K562 (cell line): Measurements from ENCODE around the gene ZNF814. TPM values are rescaled to one million over a fixed set of nuclear protein-coding genes. Genes with fewer than 3 reads are reported as not detected.
"Not testable (repeated sequence)": the region's sequence is repeated elsewhere in the genome, so short reads cannot be mapped to it uniquely, and the experiment has no call there.

ENCODE experiments used
- ATAC-seq: fragments of 200-7000 bp; cut with Tn5 transposase; 3 replicates; pipeline ENCODE4 v1.9.1; 2020; ENCODE audit warnings: moderate library complexity
- BruUV-seq: library from RNA; stranded (reverse); fragments of 400-500 nt; replicated peaks from 2 replicates; lab custom pipeline; 2021; lab: Mats Ljungman, UMichigan
- CTCF ChIA-PET: fragments of 300-600 bp; formaldehyde crosslinking; extraction: SDS; loops from one replicate; lab custom pipeline; 2021; ENCODE audit warnings: low intra/inter-chr PET ratio; lab: Yijun Ruan, JAX
- POLR2A ChIA-PET: fragments of 300-600, 350-650 bp; sonication (Branson Sonifier 250); formaldehyde crosslinking; extraction: SDS; loops from one replicate; lab custom pipeline; 2021; ENCODE audit warnings: antibody characterized with exemption, inconsistent platforms; lab: Yijun Ruan, JAX
- DNase-seq, 4 experiments: peaks; one replicate each; pipeline versions ENCODE4 v3.0.0 to v3.0.0-alpha.2; 2011 to 2018; ENCODE audit warnings: low spot score in 3 of 4, mixed read lengths in 3 of 4; ENCODE audit errors: extremely low read depth in 1 of 4
- FAIRE-seq: peaks from 2 replicates; lab custom pipeline; 2011; peaks lifted over from hg19 to GRCh38; lab: Jason Lieb, UNC
- H2AFZ ChIP-seq: 2 replicates; pipeline ENCODE4 v1.6.0; 2011; ENCODE audit warnings: low read depth, low read length, control low read depth, inconsistent platforms
- H3K27ac ChIP-seq: fragments of 200-600 bp; 3 replicates; pipeline ENCODE4 v1.8.0; 2011; ENCODE audit warnings: low read depth, mild to moderate bottlenecking, control low read depth, inconsistent platforms, low read length, moderate library complexity, mixed read lengths; ENCODE audit errors: extremely low read depth
- H3K27me3 ChIP-seq, 2 experiments: fragments of 300-600 bp in 1 of 2; 2 replicates in 1 of 2; 3 replicates in 1 of 2; pipeline versions ENCODE4 v1.6.0 to v1.8.0; 2011; ENCODE audit warnings: inconsistent platforms in 2 of 2, low read length in 2 of 2, mild to moderate bottlenecking in 1 of 2, mixed read lengths in 1 of 2, moderate library complexity in 1 of 2; ENCODE audit not compliant: control insufficient read depth in 2 of 2, insufficient read depth in 2 of 2
- H3K36me3 ChIP-seq: fragments of 300-600 bp; 3 replicates; pipeline ENCODE4 v1.8.0; 2011; ENCODE audit warnings: mild to moderate bottlenecking, low read length, inconsistent platforms; ENCODE audit not compliant: control insufficient read depth, insufficient read depth
- H3K4me1 ChIP-seq, 2 experiments: fragments of 200-600 bp in 1 of 2; replicated peaks in 1 of 2; 2 replicates in 1 of 2; 3 replicates in 1 of 2; pipeline versions ENCODE4 v1.5.1 to v1.8.0; 2011; ENCODE audit warnings: inconsistent platforms in 2 of 2, low read length in 2 of 2, mild to moderate bottlenecking in 1 of 2, mixed read lengths in 1 of 2, moderate library complexity in 1 of 2; ENCODE audit not compliant: control insufficient read depth in 2 of 2, insufficient read depth in 2 of 2
- H3K4me2 ChIP-seq: 2 replicates; pipeline ENCODE4 v1.6.1; 2011; ENCODE audit warnings: low read length, control low read depth, inconsistent platforms, mixed read lengths; ENCODE audit not compliant: insufficient read depth
- H3K4me3 ChIP-seq: fragments of 200-600 bp; sonication (generic), shearing (Covaris generic); 2 replicates; pipeline ENCODE4 v1.5.1; 2016; ENCODE audit warnings: control low read depth, inconsistent platforms
- H3K79me2 ChIP-seq: fragments of 200-600 bp; 3 replicates; pipeline ENCODE4 v1.8.0; 2011; ENCODE audit warnings: low read length, inconsistent platforms; ENCODE audit not compliant: control insufficient read depth, insufficient read depth
- H3K9ac ChIP-seq, 2 experiments: 2 replicates each; pipeline versions ENCODE4 v1.6.0 to v1.6.1; 2011; ENCODE audit warnings: low read depth in 2 of 2, low read length in 2 of 2, control low read depth in 1 of 2, inconsistent platforms in 1 of 2, mild to moderate bottlenecking in 1 of 2, mixed read lengths in 1 of 2; ENCODE audit not compliant: insufficient read depth in 1 of 2
- H3K9me1 ChIP-seq: one replicate; pipeline ENCODE4 v1.6.0; 2011; ENCODE audit warnings: inconsistent platforms, mild to moderate bottlenecking, low read length, moderate library complexity; ENCODE audit not compliant: control insufficient read depth, insufficient read depth
- H3K9me3 ChIP-seq: replicated peaks from 2 replicates; pipeline ENCODE4 v1.5.1; 2011; ENCODE audit warnings: low read depth, low read length, inconsistent platforms; ENCODE audit not compliant: control insufficient read depth, insufficient read depth
- H4K20me1 ChIP-seq: replicated peaks from 2 replicates; pipeline ENCODE4 v1.6.1; 2011; ENCODE audit warnings: low read length, inconsistent platforms, mixed read lengths; ENCODE audit not compliant: control insufficient read depth, insufficient read depth
- C11orf30 ChIP-seq: fragments of 450-650 bp; IDR thresholded peaks from 2 replicates; pipeline ENCODE4 v1.6.1; 2016; ENCODE audit warnings: low read depth, mild to moderate bottlenecking
- MAFF ChIP-seq: IDR thresholded peaks from 2 replicates; pipeline ENCODE4 v1.6.1; 2012; ENCODE audit warnings: low read length, improper control_type of control experiment
- MAFG ChIP-seq: fragments of 450-650 bp; conservative IDR thresholded peaks from 2 replicates; pipeline ENCODE4 v1.6.1; 2016; ENCODE audit warnings: missing genetic modification characterization, missing compliant biosample characterization
- MAFK ChIP-seq: IDR thresholded peaks from 2 replicates; pipeline ENCODE4 v1.6.1; 2011; ENCODE audit warnings: low read length, improper control_type of control experiment
- ZNF316 ChIP-seq: fragments of 450-650 bp; IDR thresholded peaks from 2 replicates; pipeline ENCODE4 v1.6.1; 2016
- WGBS: fragments of 100-300 bp; shearing (Covaris generic); methylation state at CpG from one replicate; pipeline ENCODE4 v1.1.6; 2016; ENCODE audit warnings: low coverage, mixed read lengths; ENCODE audit not compliant: insufficient coverage; ENCODE audit errors: missing lambda C conversion rate; 5-methylcytosine and 5-hydroxymethylcytosine counted together
- in situ Hi-C: fragments of 300-500 bp; cut with MboI; formaldehyde crosslinking; loops from 4 replicates; pipeline ENCODE4 v1.15.0; 2018; ENCODE audit warnings: inconsistent platforms, mixed read lengths
- intact Hi-C: fragments of 100-400 bp; cut with micrococcal nuclease; formaldehyde crosslinking; loops from 2 replicates; pipeline ENCODE4 v1.14.2; 2022
- polyA plus RNA-seq, 8 experiments: library from polyadenylated mRNA; depleted of rRNA in 4 of 8; stranded (reverse) in 5 of 8; unstranded in 3 of 8; fragments of >200 nt; fragmentation: Nextera tagmentation in 2 of 8; fragmentation: Illumina TruSeq in 1 of 8; extraction: Ambion mirVana in 2 of 8; extraction: Trizol in 1 of 8; gene quantifications; 2 replicates each; pipeline versions ENCODE4 v1.2.1 to v1.2.3, GENCODE V29; 2011 to 2014; ENCODE audit warnings: inconsistent platforms in 1 of 8, missing spikeins in 1 of 8
- total RNA-seq, 7 experiments: library from RNA; depleted of rRNA in 6 of 7; stranded (reverse); fragments of >200 nt in 6 of 7; fragmentation: Illumina TruSeq in 2 of 7; extraction: Trizol in 2 of 7; gene quantifications; 2 replicates each; pipeline versions ENCODE4 v1.2.1 to v1.2.3, GENCODE V29; 2011 to 2021; ENCODE audit warnings: low replicate concordance in 1 of 7

The ZNF814 gene
- total and polyA plus RNA-seq, 9 of the 15 experiments (the other 6 are each of a cell fraction or from before 2014, with no cell fraction given) = 0.42 to 3.5 (median 1.9) TPM

DNA sequence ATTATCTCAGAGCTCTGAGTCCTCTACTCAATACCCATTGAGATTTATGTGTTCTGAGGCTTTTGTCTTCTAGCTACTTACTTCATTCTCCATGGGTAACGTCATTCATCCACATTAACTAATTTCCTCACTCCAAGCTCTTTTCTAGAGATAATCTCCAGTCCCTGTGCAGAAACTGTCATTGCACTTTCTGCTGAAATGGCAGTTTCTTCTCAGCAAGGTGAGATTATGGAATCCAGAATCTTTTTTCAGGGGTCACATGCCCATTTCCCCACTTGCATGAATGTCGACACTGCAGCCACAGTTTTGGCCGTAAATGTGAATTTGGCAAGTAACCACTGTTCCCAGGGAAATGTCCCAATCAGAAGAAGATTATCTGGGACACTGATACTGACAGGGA, 26.5 kb downstream of the ZNF814 start:
- BruUV-seq = not testable (repeated sequence)

DNA sequence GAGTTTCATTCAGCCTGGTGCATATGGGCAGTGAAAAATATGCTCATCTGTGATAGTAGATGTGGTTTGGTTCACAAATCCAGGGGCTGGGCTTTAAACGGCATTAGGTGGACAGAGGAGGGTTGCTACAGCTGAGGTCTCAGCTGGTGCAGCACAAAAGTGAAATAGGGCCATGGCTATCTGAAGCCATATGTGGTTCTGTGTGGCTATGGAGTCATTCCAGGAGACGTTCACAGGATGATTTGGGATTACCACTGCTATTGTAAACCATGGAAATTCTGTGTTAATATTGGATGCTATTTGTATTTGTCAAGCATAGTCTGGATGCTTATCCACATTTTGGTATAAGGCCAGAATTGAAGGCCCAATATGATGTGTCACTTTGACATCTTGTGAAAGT, 34.7 kb downstream of the ZNF814 start:
- in situ Hi-C loops, FAIRE-seq: not testable (repeated sequence)
- 100% methylated on average over 1 of the region's 2 CpGs for WGBS

More for the DNA sequence above, 26.5 kb downstream of the ZNF814 start:
- H3K9ac ChIP-seq, H3K9me1 ChIP-seq, H2AFZ ChIP-seq, H3K4me3 ChIP-seq, intact Hi-C loops, H4K20me1 ChIP-seq, ATAC-seq, H3K4me2 ChIP-seq, FAIRE-seq, H3K27me3 ChIP-seq, H3K27ac ChIP-seq, CTCF ChIA-PET, H3K79me2 ChIP-seq, H3K4me1 ChIP-seq, in situ Hi-C loops, H3K9me3 ChIP-seq, DNase-seq: not testable (repeated sequence)
- WGBS = 97% methylated on average over 3 of the region's 3 CpGs
- peaks cover 88% of the 10 kb centered on the region for H3K36me3 ChIP-seq
- POLR2A ChIA-PET = interaction anchor here (0.9 to 2.0 kb wide), 4 partner anchors 9 to 16 kb away, joined by 3 to 5 read pairs (median 3); no protein-coding TSS in a partner anchor
- TF ChIP-seq ZNF316 (peak; percentile 45), MAFK (0 out of 2 replicates have a peak, but pooled peaks have one; percentile 3), C11orf30 (peak; percentile 35; the same call in 1 of the 2 replicates), MAFF (peak; percentile 36), MAFG (tag) (peak; percentile 43; the same call in 1 of the 2 replicates)

DNA sequence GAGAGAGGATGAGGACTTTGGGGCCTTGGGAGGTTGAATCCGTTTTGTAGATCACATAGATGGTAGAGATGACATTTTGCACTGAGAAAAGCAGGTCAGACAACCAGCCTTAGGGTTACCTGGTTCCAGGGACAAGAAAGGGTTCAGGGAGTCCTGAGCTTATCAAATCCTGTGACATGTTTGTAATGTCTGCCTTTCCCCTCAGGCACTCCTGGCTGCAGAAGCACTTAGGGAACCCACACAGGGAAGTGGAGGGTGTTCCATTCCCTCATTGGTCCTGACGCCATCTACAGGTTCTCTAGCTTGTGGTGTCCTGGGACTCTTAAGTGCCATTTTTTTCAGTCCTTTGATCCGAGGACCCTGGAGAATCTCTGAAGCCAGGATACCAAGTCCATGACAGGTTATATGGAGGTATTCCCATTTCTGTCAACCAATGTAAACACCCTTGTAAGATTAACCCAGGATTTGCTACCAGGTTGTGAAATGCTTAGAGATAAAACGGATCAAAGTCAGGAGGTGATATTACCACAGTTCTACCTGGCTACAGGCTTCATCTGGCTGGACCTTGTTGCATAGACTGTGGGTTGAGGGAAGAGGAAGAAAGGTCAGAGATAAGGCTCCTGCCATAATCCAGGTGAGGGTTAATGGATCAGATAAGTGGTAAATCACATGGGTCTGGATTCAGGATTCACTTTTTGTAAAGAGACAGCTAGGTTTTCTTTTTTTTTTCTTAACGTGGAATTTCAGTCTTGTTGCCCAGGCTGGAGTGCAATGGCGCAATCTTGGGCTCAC, 36.8 kb downstream of the ZNF814 start:
- CTCF ChIA-PET, in situ Hi-C loops, intact Hi-C loops, H3K4me2 ChIP-seq, H3K4me1 ChIP-seq, H3K9ac ChIP-seq, H4K20me1 ChIP-seq, DNase-seq, H3K27me3 ChIP-seq, BruUV-seq, H2AFZ ChIP-seq, H3K9me1 ChIP-seq, H3K4me3 ChIP-seq, ATAC-seq, H3K27ac ChIP-seq, H3K9me3 ChIP-seq: not testable (repeated sequence)
- Histone ChIP-seq H3K36me3 (peaks cover 46% of the 10 kb centered on the region; the same call in 2 of the 3 replicates), H3K79me2 (peaks cover 41% of the 10 kb centered on the region)
- FAIRE-seq = peak; percentile 52
- WGBS = 93% methylated on average over 3 of the region's 6 CpGs
- POLR2A ChIA-PET = interaction anchor here (1.3 kb wide), 1 partner anchor 10 kb away, joined by 5 read pairs; no protein-coding TSS in a partner anchor

More for the DNA sequence above, 34.7 kb downstream of the ZNF814 start:
- H3K27ac ChIP-seq, H4K20me1 ChIP-seq, H3K4me3 ChIP-seq, CTCF ChIA-PET, H3K4me1 ChIP-seq, intact Hi-C loops, H3K9me3 ChIP-seq, POLR2A ChIA-PET, H3K4me2 ChIP-seq, H2AFZ ChIP-seq, BruUV-seq, H3K9me1 ChIP-seq, DNase-seq, H3K9ac ChIP-seq, H3K27me3 ChIP-seq, ATAC-seq: not testable (repeated sequence)
- Histone ChIP-seq H3K36me3 (peaks cover 62% of the 10 kb centered on the region; the same call in 2 of the 3 replicates), H3K79me2 (peaks cover 39% of the 10 kb centered on the region)
